ENCODE results near the gene KRT20.

DNA sequence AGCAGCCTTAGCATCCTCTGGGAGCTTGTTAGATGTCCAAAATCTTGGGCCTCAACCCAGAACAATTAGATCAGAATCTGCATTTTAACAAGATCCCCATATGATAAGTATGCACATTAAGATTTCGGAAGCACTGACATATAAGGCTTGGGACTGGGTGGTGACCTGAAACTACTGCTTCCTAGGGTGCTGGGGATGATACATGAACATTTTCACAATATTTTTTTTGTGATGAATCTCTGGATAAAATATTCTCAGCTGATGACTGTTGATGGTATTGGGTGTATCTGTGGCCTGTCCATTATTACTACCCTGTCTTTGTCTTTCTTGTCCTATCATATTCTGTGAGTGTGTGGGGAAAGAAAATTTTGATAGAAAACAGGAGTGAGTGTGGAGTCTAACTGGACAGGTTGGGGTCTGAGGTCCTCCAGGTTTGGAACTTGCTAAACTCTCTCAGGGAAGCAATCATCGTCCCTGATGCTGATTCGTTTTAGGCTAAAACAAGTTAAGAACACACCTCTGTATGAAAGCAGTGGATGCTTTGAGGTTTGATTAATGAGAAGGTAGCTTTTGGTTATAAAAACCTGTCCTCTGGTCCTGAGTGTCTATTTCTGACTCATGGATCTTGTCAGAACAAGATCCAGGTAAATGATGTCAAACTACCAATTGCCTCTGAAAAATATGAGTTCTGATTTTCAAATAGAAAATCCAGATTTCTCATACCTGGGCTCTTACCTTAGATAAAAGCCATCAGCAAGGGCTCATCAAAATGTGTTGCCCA is 29.2 kb upstream of the KRT20 start:
- TF ChIP-seq, protein P1, sequence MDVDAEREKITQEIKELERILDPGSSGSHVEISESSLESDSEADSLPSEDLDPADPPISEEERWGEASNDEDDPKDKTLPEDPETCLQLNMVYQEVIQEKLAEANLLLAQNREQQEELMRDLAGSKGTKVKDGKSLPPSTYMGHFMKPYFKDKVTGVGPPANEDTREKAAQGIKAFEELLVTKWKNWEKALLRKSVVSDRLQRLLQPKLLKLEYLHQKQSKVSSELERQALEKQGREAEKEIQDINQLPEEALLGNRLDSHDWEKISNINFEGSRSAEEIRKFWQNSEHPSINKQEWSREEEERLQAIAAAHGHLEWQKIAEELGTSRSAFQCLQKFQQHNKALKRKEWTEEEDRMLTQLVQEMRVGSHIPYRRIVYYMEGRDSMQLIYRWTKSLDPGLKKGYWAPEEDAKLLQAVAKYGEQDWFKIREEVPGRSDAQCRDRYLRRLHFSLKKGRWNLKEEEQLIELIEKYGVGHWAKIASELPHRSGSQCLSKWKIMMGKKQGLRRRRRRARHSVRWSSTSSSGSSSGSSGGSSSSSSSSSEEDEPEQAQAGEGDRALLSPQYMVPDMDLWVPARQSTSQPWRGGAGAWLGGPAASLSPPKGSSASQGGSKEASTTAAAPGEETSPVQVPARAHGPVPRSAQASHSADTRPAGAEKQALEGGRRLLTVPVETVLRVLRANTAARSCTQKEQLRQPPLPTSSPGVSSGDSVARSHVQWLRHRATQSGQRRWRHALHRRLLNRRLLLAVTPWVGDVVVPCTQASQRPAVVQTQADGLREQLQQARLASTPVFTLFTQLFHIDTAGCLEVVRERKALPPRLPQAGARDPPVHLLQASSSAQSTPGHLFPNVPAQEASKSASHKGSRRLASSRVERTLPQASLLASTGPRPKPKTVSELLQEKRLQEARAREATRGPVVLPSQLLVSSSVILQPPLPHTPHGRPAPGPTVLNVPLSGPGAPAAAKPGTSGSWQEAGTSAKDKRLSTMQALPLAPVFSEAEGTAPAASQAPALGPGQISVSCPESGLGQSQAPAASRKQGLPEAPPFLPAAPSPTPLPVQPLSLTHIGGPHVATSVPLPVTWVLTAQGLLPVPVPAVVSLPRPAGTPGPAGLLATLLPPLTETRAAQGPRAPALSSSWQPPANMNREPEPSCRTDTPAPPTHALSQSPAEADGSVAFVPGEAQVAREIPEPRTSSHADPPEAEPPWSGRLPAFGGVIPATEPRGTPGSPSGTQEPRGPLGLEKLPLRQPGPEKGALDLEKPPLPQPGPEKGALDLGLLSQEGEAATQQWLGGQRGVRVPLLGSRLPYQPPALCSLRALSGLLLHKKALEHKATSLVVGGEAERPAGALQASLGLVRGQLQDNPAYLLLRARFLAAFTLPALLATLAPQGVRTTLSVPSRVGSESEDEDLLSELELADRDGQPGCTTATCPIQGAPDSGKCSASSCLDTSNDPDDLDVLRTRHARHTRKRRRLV (CRISPR knock-in tag; IDR thresholded peaks at IDR 0.05), result no peak
- TF ChIP-seq ZNF143 (CRISPR knock-in tag; IDR thresholded peaks at IDR 0.05) (no peak), EZH2 (conservative IDR thresholded peaks at IDR 0.05; ENCODE audit: low read depth, low read length) (no peak), MAZ (IDR thresholded peaks at IDR 0.05; ENCODE audit: borderline replicate concordance, low read depth, low read length) (no peak), MAZ (CRISPR knock-in tag; IDR thresholded peaks at IDR 0.05; ENCODE audit: low read depth) (no peak), ZNF24 (IDR thresholded peaks at IDR 0.05) (no peak), XRCC5 (optimal IDR thresholded peaks at IDR 0.05; ENCODE audit: low read length) (no peak), TOE1 (CRISPR knock-in tag; IDR thresholded peaks at IDR 0.05) (no peak)
- TF ChIP-seq, protein P2, sequence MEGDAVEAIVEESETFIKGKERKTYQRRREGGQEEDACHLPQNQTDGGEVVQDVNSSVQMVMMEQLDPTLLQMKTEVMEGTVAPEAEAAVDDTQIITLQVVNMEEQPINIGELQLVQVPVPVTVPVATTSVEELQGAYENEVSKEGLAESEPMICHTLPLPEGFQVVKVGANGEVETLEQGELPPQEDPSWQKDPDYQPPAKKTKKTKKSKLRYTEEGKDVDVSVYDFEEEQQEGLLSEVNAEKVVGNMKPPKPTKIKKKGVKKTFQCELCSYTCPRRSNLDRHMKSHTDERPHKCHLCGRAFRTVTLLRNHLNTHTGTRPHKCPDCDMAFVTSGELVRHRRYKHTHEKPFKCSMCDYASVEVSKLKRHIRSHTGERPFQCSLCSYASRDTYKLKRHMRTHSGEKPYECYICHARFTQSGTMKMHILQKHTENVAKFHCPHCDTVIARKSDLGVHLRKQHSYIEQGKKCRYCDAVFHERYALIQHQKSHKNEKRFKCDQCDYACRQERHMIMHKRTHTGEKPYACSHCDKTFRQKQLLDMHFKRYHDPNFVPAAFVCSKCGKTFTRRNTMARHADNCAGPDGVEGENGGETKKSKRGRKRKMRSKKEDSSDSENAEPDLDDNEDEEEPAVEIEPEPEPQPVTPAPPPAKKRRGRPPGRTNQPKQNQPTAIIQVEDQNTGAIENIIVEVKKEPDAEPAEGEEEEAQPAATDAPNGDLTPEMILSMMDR (CRISPR knock-in tag; IDR thresholded peaks at IDR 0.05), result no peak
- TF ChIP-seq, protein P3, sequence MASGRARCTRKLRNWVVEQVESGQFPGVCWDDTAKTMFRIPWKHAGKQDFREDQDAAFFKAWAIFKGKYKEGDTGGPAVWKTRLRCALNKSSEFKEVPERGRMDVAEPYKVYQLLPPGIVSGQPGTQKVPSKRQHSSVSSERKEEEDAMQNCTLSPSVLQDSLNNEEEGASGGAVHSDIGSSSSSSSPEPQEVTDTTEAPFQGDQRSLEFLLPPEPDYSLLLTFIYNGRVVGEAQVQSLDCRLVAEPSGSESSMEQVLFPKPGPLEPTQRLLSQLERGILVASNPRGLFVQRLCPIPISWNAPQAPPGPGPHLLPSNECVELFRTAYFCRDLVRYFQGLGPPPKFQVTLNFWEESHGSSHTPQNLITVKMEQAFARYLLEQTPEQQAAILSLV (CRISPR knock-in tag; IDR thresholded peaks at IDR 0.05; ENCODE audit: borderline replicate concordance), result no peak

All from HepG2 (cell line).